ENCODE data around the gene CYP2A6.

GRCh38 chr19:40810649-40811408 is 39.4 kb downstream of the CYP2A6 start:
- peak in 2 of 6 experiments; percentile 19 to 23 for TF ChIP-seq CTCF (IDR thresholded peaks at IDR 0.05)
- TF ChIP-seq POLR2A (IDR thresholded peaks at IDR 0.05) = peak in 1 of 4 donors; percentile 49
- peak; percentile 22 to 47 for TF ChIP-seq POLR2AphosphoS5 (IDR thresholded peaks at IDR 0.05)

Measured in upper lobe of left lung (tissue), 4 donors.